Stimulated activated CD8-positive, alpha-beta memory T cell treated with anti-CD3 and anti-CD28 coated beads, Interleukin-4, amount 100 ng/mL, for 4 hours (primary cell): ENCODE data around the gene PCNX3.

Source experiments
- DNase-seq, 2 donors: peaks; one replicate each; pipeline ENCODE4 v3.0.0-alpha.2; 2020; ENCODE audit warnings: low read depth in 2 of 2, low spot score in 1 of 2

PCNX3 gene

DNA sequence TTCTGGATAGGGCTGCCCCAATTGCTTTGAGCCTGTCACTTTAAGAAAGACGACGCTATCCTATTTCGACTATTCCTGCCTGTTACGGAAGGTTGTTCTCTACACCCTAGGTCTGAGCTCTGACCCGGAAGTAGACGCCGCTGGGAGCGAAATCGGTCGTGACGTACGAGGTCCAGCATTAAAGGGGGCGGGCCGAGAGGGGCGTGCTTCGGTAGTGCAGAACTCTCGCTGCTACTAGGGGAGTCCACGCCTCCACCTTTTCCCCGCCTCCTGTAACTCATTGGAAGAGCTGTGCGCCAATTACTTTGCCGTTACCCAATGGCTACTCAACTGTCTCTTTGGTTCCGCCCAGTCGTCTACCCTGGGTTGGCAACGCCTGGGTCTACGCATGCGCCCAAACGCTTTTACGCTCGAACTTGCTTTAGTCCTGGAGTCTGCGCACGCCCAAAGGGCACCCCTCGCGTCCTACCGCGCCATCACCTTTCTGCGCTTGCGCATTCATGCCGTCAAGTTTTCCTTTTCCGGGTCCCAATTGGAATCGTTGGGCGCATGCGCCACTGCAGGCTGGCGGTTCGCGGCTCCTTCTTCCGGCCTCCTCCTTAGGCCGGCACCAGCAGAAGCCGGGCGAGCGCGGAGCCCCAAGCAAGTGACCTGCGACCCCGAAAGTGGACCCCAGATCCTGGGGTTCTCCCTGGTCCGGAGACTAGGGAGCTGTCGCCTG, at the start of gene PCNX3:
Gene PCNX3 (plus strand): TSS at position 548 of the 721 bp plus-strand sequence. CDS start 536 bp downstream, outside the sequence.
- peak; percentile 99 to 100 for DNase-seq

GRCh38 chr11:65569164-65569972, 46.2 kb upstream of the PCNX3 start:
- DNase-seq, result no peak

GRCh38 chr11:65569973-65570918, 45.3 kb upstream of the PCNX3 start, which contains the start of gene ZNRD2:
TSS of gene ZNRD2 (plus strand) at chr11:65570477. CDS start at chr11:65570492, 15 bp downstream.
- DNase-seq, result peak; percentile 91 to 97

DNA sequence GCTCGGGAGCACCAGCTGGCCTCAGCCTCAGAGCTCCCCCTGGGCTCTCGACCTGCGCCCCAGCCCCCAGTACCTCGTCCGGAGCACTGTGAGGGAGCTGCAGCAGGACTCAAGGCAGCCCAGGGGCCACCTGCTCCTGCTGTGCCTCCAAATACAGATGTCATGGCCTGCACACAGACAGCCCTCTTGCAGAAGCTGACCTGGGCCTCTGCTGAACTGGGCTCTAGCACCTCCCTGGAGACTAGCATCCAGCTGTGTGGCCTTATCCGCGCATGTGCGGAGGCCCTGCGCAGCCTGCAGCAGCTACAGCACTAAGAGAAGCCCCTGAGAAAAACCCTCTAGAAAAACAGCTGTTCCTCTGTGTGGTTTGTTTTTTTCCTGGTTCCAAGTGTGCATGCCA, 44.2 kb upstream of the PCNX3 start:
- DNase-seq, result no peak

DNA sequence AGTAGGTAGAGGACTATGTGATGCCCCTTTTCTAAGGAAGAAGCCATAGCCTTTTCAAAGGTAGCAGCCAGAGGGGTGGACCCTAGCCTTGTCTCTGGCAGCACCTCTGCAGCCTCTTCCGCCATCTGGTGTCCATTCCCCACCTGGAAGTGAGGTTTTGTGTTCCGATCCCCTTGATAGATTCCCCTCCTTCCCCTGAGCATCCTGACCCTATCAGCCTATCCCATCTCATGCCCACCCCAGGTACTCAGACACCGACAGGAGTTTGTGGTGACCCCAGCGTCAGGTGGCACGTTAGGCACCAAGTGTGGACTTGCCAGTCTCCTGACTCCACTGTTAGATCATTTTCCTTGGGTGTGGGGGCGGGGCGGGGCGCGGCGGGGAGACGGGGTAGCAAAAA, 43.6 kb upstream of the PCNX3 start:
- DNase-seq, result no peak

- peak; percentile 72 to 78 for DNase-seq
Observed at GRCh38 chr11:65572356-65573051, 43.1 kb upstream of the PCNX3 start, which contains the start of gene FAM89B. TSS of gene FAM89B (plus strand) at chr11:65572538. CDS start at chr11:65572670, 132 bp downstream.

DNA sequence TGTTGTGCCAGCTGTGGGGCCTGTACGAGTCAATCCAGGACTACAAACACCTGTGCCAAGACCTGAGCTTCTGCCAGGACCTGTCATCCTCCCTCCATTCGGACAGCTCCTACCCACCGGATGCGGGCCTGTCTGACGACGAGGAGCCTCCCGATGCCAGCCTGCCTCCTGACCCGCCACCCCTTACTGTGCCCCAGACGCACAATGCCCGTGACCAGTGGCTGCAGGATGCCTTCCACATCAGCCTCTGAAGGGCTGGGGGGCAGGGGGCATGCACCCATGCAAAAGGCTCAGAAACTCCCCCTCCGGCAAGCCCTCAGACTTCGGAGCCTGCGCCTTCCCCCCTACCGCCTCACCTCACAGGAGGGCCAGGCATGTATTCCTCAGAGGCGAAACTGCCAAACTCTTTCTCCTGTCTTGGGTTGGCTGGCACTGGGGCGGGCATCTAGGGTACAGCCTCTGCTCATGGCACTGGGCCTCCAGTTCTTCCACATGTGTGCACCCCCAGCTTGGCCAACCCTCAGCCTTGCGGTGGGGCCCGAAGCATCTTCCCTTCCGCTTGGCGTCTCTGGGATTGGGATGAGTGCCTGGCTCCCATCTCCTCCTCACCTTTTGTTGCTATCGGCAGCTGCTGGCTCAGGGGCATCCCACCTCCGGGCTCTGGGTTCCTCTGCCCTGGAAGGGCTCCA, 42.0 kb upstream of the PCNX3 start:
- DNase-seq, result no peak

- peak; percentile 55 to 77 for DNase-seq
Observed at GRCh38 chr11:65574109-65574810, 41.3 kb upstream of the PCNX3 start.

- DNase-seq, result no peak
Observed at GRCh38 chr11:65574811-65575567, 40.6 kb upstream of the PCNX3 start.

- peak; percentile 37 to 53 for DNase-seq
Observed at GRCh38 chr11:65575568-65576231, 39.9 kb upstream of the PCNX3 start, which contains the start of gene EHBP1L1. TSS of gene EHBP1L1 (plus strand) at chr11:65576053. CDS start at chr11:65576303, 250 bp downstream.

DNA sequence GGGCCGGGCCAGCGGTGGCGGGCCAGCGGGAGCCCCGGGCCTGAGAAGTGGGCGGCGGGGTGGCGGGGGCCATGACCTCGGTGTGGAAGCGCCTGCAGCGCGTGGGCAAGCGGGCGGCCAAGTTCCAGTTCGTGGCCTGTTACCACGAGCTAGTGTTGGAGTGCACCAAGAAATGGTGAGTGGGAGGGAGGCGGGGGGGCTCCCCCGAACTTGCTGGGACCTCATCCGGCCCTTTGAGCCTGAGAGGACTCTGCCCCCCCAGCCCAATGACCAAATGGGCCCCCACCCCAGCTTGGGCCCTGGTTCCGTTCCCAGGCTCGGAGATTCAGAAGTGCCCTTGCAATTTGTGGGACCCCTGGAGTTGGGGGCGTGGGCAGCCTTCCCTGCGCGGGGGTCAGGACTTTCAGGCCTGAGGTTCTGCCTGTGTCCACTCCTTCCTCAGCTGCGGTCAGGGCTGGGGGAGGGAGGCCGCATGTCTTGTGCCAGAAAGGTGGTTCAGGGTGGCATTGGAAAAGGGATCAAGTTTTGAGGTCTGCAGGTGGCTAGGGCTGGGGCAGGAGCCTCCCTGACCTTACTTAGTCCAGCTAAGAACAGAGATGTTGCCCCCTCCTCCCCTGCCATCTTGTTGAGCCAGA, 39.2 kb upstream of the PCNX3 start:
- DNase-seq, result no peak

GRCh38 chr11:65576867-65577755, 38.5 kb upstream of the PCNX3 start:
- no peak for DNase-seq

DNA sequence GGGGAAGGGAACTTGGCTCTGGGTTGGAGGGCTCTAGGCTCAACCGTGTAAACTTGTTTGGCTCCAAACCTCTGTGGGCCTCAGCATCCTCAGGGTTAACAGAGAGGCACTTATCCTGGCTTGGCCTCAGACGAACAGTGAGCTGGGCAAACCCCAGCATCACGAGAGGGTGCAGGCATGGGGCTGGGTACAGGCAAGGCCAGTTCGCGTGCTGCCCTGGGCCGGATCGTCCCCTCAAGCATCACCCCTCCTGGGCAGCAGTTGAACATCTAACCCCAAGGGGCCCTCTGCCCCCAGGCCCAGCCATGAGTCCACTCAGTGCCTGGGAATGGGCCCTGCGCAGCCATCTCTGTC, 37.8 kb upstream of the PCNX3 start:
- no peak for DNase-seq

GRCh38 chr11:65578134-65578533, 37.4 kb upstream of the PCNX3 start:
- DNase-seq, result no peak

DNA sequence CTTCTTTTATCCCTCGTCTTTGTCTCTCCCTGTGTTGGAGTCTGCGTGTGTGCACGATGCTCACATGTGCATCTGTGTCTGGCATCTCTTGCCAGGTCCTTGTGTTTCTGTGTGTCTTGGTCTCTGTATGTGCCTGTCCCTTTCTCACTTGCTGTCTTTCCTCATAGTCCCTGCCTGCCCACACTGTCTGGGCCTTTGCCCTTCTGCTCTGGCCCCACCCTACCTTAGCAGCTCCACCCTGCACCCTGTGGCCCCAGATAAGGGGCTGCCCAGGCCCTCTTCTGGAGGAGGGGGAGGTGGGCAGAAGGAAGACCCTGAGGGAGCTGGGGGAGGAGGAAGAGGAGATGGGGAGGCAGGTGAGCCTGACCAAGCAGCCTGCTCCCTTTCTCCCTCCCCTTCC, 36.9 kb upstream of the PCNX3 start:
- DNase-seq, result no peak

DNA sequence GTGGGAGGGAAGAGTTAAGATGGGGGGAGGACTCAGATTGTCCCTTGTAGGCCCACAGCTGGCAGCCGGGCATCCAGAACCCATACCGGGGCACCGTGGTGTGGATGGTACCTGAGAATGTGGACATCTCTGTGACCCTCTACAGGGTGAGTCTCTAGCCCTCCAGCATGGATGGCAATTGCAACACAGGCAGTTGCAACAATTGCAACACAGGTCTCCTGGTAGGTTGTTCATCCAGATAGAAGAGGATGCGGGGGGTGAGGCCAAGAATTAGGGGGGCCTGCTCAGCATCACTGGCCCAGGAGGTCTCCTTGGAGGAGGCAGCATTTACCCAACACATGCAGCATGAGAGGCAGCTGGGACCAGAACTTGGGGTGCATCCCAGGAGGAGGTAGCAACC, 36.3 kb upstream of the PCNX3 start:
- DNase-seq, result no peak
